ENCODE measurements around the gene AXIN1. TPM values are rescaled to one million over a fixed set of nuclear protein-coding genes. Genes with fewer than 3 reads are reported as not detected.

Gene AXIN1
- total RNA-seq, 3 donors from 2014 or later = 16.5 to 22.6 (median 22.4) TPM

DNA sequence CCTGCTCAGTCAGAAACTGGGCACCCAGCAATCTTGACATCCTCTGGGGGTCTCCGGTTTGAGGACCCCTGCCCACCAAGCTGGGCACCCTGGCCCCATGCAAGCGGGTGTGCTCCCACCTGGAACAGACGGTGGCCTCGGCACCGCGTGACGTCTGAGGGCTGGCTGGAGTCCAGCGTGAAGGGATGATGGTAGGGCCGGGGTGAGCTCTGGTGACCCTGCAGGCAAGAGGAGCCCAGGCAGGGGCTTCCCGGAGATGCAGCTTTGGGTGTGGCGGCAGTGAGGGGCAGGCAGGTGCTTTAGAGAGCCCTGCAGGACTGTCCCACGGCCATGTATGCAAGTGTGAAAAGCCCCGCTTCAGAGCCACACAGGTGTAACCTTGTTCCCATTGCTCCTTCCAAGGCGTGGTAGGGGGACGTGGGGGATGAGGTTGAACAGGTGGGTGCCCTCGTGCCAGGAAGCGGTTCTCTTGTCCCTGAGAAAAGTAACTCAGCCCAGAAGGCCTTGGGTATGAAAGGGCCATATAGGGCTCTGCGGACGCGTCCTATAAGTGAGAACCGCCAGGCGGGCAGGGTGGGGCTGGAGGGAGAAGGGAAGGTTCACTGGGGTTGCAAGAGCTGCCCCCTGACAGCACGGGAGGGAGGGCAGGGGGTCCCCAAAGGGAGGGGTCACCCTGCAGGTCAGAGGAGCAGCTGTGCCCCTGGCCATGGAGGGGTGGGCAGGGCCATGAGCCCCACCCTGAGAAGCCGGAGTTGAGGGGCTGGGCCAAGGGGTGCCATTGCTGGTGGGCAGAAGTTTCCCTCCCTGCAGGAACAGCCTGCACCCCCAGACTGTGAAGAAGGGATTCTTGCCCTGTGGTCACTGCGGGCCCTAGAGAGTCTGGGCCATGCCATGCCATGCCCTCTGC, 86.0 kb downstream of the AXIN1 start:
- Histone ChIP-seq H3K9me3 (no peaks in the 10 kb centered on the region), H3K27ac (no peak overlapping the region), H3K36me3 (peaks cover 10% of the 10 kb centered on the region), H3K4me3 (no peak overlapping the region), H3K4me1 (no peaks in the 10 kb centered on the region), H3K27me3 (no peaks in the 10 kb centered on the region)
- TF ChIP-seq POLR2A (IDR thresholded peaks at IDR 0.05) = no peak
- TF ChIP-seq, protein P1, sequence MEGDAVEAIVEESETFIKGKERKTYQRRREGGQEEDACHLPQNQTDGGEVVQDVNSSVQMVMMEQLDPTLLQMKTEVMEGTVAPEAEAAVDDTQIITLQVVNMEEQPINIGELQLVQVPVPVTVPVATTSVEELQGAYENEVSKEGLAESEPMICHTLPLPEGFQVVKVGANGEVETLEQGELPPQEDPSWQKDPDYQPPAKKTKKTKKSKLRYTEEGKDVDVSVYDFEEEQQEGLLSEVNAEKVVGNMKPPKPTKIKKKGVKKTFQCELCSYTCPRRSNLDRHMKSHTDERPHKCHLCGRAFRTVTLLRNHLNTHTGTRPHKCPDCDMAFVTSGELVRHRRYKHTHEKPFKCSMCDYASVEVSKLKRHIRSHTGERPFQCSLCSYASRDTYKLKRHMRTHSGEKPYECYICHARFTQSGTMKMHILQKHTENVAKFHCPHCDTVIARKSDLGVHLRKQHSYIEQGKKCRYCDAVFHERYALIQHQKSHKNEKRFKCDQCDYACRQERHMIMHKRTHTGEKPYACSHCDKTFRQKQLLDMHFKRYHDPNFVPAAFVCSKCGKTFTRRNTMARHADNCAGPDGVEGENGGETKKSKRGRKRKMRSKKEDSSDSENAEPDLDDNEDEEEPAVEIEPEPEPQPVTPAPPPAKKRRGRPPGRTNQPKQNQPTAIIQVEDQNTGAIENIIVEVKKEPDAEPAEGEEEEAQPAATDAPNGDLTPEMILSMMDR (IDR thresholded peaks at IDR 0.05) = no peak
- intact Hi-C loops (cut with DNase I; ENCODE audit: low total_unique reads) = no loop called here
- DNase-seq (ENCODE audit: low spot score in 2 of 2) = no peak

DNA sequence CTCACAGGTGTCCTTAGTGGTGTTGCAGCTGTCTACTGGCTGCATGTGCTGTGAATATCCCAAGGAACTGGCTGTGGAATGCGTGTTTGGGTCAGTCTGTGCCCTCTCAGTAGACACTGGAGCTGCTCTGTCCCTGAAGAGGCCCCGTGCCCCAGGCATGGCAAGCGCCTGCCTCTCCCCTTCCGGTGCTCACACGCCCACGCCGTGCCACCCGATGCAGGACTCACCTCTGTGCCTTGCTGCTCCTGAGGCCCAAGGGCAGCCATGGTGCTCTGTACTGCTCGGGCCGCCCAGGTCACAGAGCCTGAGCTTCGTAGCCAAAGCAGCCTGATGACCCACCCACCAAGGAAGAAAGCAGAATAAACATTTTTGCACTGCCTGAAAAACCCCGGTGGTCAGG, 86.8 kb downstream of the AXIN1 start:
- no peaks in the 10 kb centered on the region for H3K9me3 ChIP-seq
- H3K27ac ChIP-seq = no peak overlapping the region
- intact Hi-C loops (cut with DNase I; ENCODE audit: low total_unique reads) = no loop called here
- peaks cover 10% of the 10 kb centered on the region for H3K36me3 ChIP-seq
- no peaks in the 10 kb centered on the region for H3K27me3 ChIP-seq
- H3K4me1 ChIP-seq = no peaks in the 10 kb centered on the region
- H3K4me3 ChIP-seq = no peak overlapping the region
- no peak for TF ChIP-seq POLR2A (IDR thresholded peaks at IDR 0.05)
- no peak for DNase-seq (ENCODE audit: low spot score in 2 of 2)

DNA sequence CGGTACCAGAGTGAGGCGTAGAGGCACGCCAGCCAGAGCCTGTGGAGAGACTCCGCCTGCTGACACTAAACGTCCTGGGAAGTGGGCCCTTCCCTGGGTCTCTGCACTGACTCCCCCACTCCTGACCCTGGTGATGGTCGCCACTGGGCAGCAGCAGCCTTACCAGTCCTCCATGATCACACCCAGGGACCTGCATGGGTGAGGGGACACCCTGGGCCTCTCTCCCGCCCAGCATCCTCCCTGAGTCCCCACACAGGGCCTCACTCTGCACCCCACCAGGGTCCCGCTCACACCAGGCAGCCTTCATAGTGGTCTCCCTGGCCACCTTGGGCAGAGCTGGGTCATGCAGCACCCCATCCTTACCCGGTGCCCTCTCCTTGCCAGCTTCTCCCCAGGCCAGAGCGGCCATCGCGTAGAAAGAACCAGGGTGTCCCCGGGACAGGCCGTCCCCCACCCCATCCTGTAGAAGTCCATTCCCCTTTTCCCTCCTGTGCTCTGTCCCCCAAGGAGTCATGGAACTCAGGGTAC, 87.5 kb downstream of the AXIN1 start:
- no peak overlapping the region for H3K27ac ChIP-seq
- H3K9me3 ChIP-seq = no peaks in the 10 kb centered on the region
- TF ChIP-seq, protein P1 (IDR thresholded peaks at IDR 0.05) = no peak
- TF ChIP-seq POLR2A (IDR thresholded peaks at IDR 0.05) (no peak), POLR2AphosphoS5 (IDR thresholded peaks at IDR 0.05) (no peak)
- H3K4me3 ChIP-seq = no peak overlapping the region
- DNase-seq (ENCODE audit: low spot score in 2 of 2) = no peak
- no peaks in the 10 kb centered on the region for H3K4me1 ChIP-seq
- intact Hi-C loops (cut with DNase I; ENCODE audit: low total_unique reads) = no loop called here
- H3K27me3 ChIP-seq = no peaks in the 10 kb centered on the region
- H3K36me3 ChIP-seq = peaks cover 14% of the 10 kb centered on the region

DNA sequence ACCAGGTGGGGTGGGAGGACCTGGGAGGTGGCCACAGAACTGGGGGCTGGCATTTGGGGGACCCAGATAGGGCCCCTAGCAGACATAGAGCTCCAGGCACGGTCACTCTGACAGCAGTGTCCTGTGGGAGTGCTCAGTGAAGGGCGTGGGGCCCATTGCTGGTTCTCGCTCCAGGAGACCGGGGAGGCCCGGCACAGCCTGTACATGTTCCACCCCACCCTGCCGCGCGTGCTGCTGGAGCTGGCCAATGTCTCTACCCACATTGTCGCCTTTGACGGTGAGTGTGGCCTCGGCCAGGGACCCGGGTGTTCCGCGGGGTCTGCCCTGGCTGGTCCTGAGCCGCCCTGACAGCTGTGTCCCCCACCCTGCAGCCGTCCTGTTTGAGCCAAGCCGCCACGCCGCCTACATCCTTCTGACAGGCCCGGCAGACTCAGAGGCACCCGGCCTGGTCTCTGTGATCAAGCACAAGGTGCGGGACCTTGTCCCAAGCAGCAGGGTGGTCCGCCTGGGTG, 88.0 kb downstream of the AXIN1 start:
- no peak for DNase-seq (ENCODE audit: low spot score in 2 of 2)
- TF ChIP-seq, protein P1 (IDR thresholded peaks at IDR 0.05) = no peak
- no peak for TF ChIP-seq POLR2A (IDR thresholded peaks at IDR 0.05)
- TF ChIP-seq POLR2AphosphoS5 (IDR thresholded peaks at IDR 0.05) = no peak
- H3K27ac ChIP-seq = no peak overlapping the region
- intact Hi-C loops (cut with DNase I; ENCODE audit: low total_unique reads) = no loop called here
- H3K4me1 ChIP-seq = no peaks in the 10 kb centered on the region
- H3K9me3 ChIP-seq = no peaks in the 10 kb centered on the region
- peaks cover 19% of the 10 kb centered on the region for H3K36me3 ChIP-seq
- no peak overlapping the region for H3K4me3 ChIP-seq
- H3K27me3 ChIP-seq = no peaks in the 10 kb centered on the region

DNA sequence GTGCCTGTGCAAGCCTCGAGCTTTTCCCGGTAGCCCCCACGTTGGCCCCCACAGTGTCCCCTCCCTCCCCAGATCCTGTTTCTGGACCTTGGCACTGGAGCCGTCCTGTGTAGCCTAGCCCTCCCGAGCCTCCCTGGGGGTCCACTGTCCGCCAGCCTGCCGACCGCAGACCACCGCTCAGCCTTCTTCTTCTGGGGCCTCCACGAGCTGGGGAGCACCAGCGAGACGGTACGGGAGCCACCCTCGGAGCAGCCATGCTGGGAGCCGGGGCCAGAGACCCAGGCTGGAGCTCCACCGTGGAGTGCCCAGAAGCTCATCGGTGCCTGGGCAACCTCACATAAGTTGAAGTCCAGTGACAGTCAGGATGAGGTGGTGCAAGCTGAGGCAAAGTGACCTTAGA, 88.6 kb downstream of the AXIN1 start:
- H3K4me1 ChIP-seq = no peaks in the 10 kb centered on the region
- H3K9me3 ChIP-seq = no peaks in the 10 kb centered on the region
- DNase-seq (ENCODE audit: low spot score in 2 of 2) = no peak
- intact Hi-C loops (cut with DNase I; ENCODE audit: low total_unique reads) = no loop called here
- no peaks in the 10 kb centered on the region for H3K27me3 ChIP-seq
- H3K36me3 ChIP-seq = peaks cover 19% of the 10 kb centered on the region
- no peak overlapping the region for H3K27ac ChIP-seq
- TF ChIP-seq, protein P1 (IDR thresholded peaks at IDR 0.05) = no peak
- no peak for TF ChIP-seq POLR2A (IDR thresholded peaks at IDR 0.05)
- TF ChIP-seq POLR2AphosphoS5 (IDR thresholded peaks at IDR 0.05) = no peak
- H3K4me3 ChIP-seq = no peak overlapping the region

All from breast epithelium (tissue), 4 donors.